Measurements from ENCODE around the gene TRAF3IP1.
A peak's percentile ranks its signal among the peaks of the same experiment; 100 is the strongest.

TRAF3IP1 gene

GRCh38 chr2:238413368-238413767 is 93.0 kb downstream of the TRAF3IP1 start:
- no peak overlapping the region for H3K4me3 ChIP-seq
- peaks cover 4% of the 10 kb centered on the region; the same call in 1 of the 2 replicates for H3K9me3 ChIP-seq
- H3K4me1 ChIP-seq = no peaks in the 10 kb centered on the region
- DNase-seq (ENCODE audit: low spot score in 2 of 2) = no peak
- no peaks in the 10 kb centered on the region for H3K36me3 ChIP-seq (replicated peaks)
- H3K27me3 ChIP-seq (ENCODE audit: low read depth) = no peaks in the 10 kb centered on the region
- in situ Hi-C loops (cut with MboI; ENCODE audit: low sequenced_read_pairs) = no loop called here

GRCh38 chr2:238415036-238415764 is 94.9 kb downstream of the TRAF3IP1 start:
- Histone ChIP-seq H3K36me3 (replicated peaks) (no peaks in the 10 kb centered on the region), H3K27me3 (ENCODE audit: low read depth) (no peaks in the 10 kb centered on the region), H3K4me1 (no peaks in the 10 kb centered on the region), H3K9me3 (peaks cover 4% of the 10 kb centered on the region; the same call in 1 of the 2 replicates), H3K4me3 (no peak overlapping the region)
- DNase-seq (ENCODE audit: low spot score in 2 of 2) = no peak
- in situ Hi-C loops (cut with MboI; ENCODE audit: low sequenced_read_pairs) = no loop called here

GRCh38 chr2:238415893-238416292 is 95.6 kb downstream of the TRAF3IP1 start:
- no peak for DNase-seq (ENCODE audit: low spot score in 2 of 2)
- H3K27me3 ChIP-seq (ENCODE audit: low read depth) = no peaks in the 10 kb centered on the region
- no peaks in the 10 kb centered on the region for H3K4me1 ChIP-seq
- H3K36me3 ChIP-seq (replicated peaks) = no peaks in the 10 kb centered on the region
- H3K4me3 ChIP-seq = no peak overlapping the region
- peaks cover 4% of the 10 kb centered on the region; the same call in 1 of the 2 replicates for H3K9me3 ChIP-seq
- in situ Hi-C loops (cut with MboI; ENCODE audit: low sequenced_read_pairs) = no loop called here

- in situ Hi-C loops (cut with MboI; ENCODE audit: low sequenced_read_pairs) = no loop called here
- no peak for DNase-seq (ENCODE audit: low spot score in 2 of 2)
- no peaks in the 10 kb centered on the region for H3K36me3 ChIP-seq (replicated peaks)
- H3K9me3 ChIP-seq = peaks cover 4% of the 10 kb centered on the region; the same call in 1 of the 2 replicates
- no peaks in the 10 kb centered on the region for H3K4me1 ChIP-seq
- no peak overlapping the region for H3K4me3 ChIP-seq
- no peaks in the 10 kb centered on the region for H3K27me3 ChIP-seq (ENCODE audit: low read depth)
Observed at GRCh38 chr2:238418196-238418998, 98.1 kb downstream of the TRAF3IP1 start.

GRCh38 chr2:238418999-238419546 is 98.8 kb downstream of the TRAF3IP1 start:
- no peaks in the 10 kb centered on the region for H3K27me3 ChIP-seq (ENCODE audit: low read depth)
- in situ Hi-C loops (cut with MboI; ENCODE audit: low sequenced_read_pairs) = no loop called here
- no peak for DNase-seq (ENCODE audit: low spot score in 2 of 2)
- no peaks in the 10 kb centered on the region for H3K4me1 ChIP-seq
- H3K4me3 ChIP-seq = no peak overlapping the region
- H3K36me3 ChIP-seq (replicated peaks) = no peaks in the 10 kb centered on the region
- H3K9me3 ChIP-seq = peaks cover 4% of the 10 kb centered on the region; the same call in 1 of the 2 replicates

GRCh38 chr2:238420442-238420841 is 100.1 kb downstream of the TRAF3IP1 start:
- H3K9me3 ChIP-seq = peaks cover 4% of the 10 kb centered on the region; the same call in 1 of the 2 replicates
- H3K36me3 ChIP-seq (replicated peaks) = no peaks in the 10 kb centered on the region
- H3K27me3 ChIP-seq (ENCODE audit: low read depth) = no peaks in the 10 kb centered on the region
- DNase-seq (ENCODE audit: low spot score in 2 of 2) = no peak
- H3K4me3 ChIP-seq = no peak overlapping the region
- in situ Hi-C loops (cut with MboI; ENCODE audit: low sequenced_read_pairs) = no loop called here
- H3K4me1 ChIP-seq = peaks cover under 1% of the 10 kb centered on the region; the same call in 1 of the 2 replicates

DNA sequence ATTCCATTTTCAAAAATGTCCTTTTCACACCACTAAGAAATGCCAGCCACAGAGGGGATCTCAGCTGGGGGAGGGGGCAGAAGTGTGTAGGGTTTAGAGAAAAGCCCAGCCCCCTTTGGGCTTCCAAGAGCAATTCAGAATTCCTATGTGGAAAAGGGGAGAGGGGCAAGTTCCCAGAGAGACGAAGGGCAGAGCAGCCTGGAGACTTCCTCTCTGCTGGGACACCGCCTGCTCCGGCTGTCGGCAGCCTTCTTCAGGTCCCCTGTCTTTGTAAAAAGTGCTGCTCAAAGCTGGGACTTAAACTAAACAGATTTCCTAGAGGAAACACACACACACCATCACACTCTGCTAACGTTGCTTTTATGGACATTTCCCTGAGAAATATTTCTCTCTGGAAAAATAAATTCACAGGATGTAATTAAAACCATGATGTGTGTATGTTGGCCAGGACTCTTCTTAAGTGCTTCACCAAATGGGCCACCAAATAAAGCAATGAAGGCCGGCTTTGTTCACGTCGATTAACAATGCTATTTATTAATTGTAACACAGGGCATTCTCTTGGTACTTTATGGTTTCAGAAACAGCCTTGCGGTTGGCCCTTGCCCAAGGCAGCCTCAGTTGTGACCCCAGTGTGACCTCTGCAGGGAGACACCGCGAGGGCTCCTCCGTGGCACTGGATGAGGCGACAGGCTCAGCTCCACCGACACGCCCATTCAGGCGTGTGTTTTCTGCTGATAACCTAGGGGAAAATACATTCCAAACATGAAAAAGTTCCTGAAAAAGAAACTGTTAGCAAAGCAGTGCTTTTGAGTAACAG is 100.8 kb downstream of the TRAF3IP1 start:
- H3K4me3 ChIP-seq = no peak overlapping the region
- DNase-seq (ENCODE audit: low spot score in 2 of 2) = no peak
- no peaks in the 10 kb centered on the region for H3K36me3 ChIP-seq (replicated peaks)
- in situ Hi-C loops (cut with MboI; ENCODE audit: low sequenced_read_pairs) = no loop called here
- H3K4me1 ChIP-seq = peaks cover 7% of the 10 kb centered on the region
- no peaks in the 10 kb centered on the region for H3K27me3 ChIP-seq (ENCODE audit: low read depth)
- H3K9me3 ChIP-seq = peaks cover 4% of the 10 kb centered on the region; the same call in 1 of the 2 replicates

- no peaks in the 10 kb centered on the region for H3K36me3 ChIP-seq (replicated peaks)
- in situ Hi-C loops (cut with MboI; ENCODE audit: low sequenced_read_pairs) = no loop called here
- H3K4me1 ChIP-seq = peaks cover 8% of the 10 kb centered on the region
- H3K27me3 ChIP-seq (ENCODE audit: low read depth) = no peaks in the 10 kb centered on the region
- no peaks in the 10 kb centered on the region for H3K9me3 ChIP-seq
- no peak overlapping the region for H3K4me3 ChIP-seq
- no peak for DNase-seq (ENCODE audit: low spot score in 2 of 2)
Observed at GRCh38 chr2:238421695-238422035, 101.3 kb downstream of the TRAF3IP1 start.

DNA sequence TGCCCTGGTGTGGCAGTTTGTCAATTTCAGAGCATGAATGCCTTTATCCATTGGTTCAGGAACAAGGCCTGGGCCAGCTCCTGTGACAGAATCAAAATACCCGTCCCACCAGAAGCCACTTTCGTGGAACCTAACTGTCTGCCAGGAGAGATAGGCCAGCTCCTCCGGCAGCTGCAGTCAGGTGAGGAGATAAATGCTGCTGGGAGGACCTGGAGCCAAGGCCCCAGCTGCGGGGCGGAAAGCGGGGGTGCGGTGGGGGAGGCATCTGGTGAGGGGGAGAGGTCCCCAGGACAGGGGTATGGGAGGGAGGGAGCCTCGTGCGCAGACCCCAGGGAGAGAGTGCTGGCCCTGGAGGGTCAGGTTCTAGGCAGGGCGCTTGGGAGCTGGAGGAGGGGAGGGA is 102.0 kb downstream of the TRAF3IP1 start:
- in situ Hi-C loops (cut with MboI; ENCODE audit: low sequenced_read_pairs) = no loop called here
- Histone ChIP-seq H3K4me1 (peaks cover 8% of the 10 kb centered on the region), H3K36me3 (replicated peaks) (no peaks in the 10 kb centered on the region; the same call in 1 of the 2 replicates), H3K27me3 (ENCODE audit: low read depth) (no peaks in the 10 kb centered on the region), H3K9me3 (no peaks in the 10 kb centered on the region), H3K4me3 (no peak overlapping the region)
- DNase-seq (ENCODE audit: low spot score in 2 of 2) = no peak

DNA sequence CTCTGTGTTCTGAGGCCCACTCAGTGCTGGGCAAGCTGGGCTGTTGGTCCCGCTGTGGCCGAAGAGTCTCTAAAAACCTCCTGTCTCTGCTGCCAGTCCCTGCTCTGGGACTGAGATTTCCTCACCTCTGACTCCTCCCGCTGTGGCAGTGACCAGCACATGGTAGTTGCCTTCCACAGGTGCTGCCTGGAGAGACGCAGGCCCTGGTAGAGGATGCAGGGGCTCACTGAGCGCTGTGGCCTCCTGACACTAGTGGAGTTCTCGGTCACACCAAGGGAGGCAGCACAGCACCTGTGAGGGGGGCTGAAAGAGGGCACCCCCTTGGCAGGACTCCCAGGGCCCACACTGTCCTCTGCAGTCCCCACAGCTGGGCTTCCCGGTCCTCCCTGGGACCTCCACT is 102.6 kb downstream of the TRAF3IP1 start:
- Histone ChIP-seq H3K4me3 (no peak overlapping the region), H3K36me3 (replicated peaks) (no peaks in the 10 kb centered on the region; the same call in 1 of the 2 replicates), H3K27me3 (ENCODE audit: low read depth) (no peaks in the 10 kb centered on the region), H3K4me1 (peaks cover 10% of the 10 kb centered on the region), H3K9me3 (no peaks in the 10 kb centered on the region)
- in situ Hi-C loops (cut with MboI; ENCODE audit: low sequenced_read_pairs) = no loop called here
- DNase-seq (ENCODE audit: low spot score in 2 of 2) = no peak

- no peaks in the 10 kb centered on the region; the same call in 1 of the 2 replicates for H3K36me3 ChIP-seq (replicated peaks)
- no peaks in the 10 kb centered on the region for H3K27me3 ChIP-seq (ENCODE audit: low read depth)
- in situ Hi-C loops (cut with MboI; ENCODE audit: low sequenced_read_pairs) = no loop called here
- H3K9me3 ChIP-seq = no peaks in the 10 kb centered on the region
- no peak overlapping the region for H3K4me3 ChIP-seq
- peaks cover 11% of the 10 kb centered on the region for H3K4me1 ChIP-seq
- no peak for DNase-seq (ENCODE audit: low spot score in 2 of 2)
Observed at GRCh38 chr2:238423561-238424312, 103.4 kb downstream of the TRAF3IP1 start.

DNA sequence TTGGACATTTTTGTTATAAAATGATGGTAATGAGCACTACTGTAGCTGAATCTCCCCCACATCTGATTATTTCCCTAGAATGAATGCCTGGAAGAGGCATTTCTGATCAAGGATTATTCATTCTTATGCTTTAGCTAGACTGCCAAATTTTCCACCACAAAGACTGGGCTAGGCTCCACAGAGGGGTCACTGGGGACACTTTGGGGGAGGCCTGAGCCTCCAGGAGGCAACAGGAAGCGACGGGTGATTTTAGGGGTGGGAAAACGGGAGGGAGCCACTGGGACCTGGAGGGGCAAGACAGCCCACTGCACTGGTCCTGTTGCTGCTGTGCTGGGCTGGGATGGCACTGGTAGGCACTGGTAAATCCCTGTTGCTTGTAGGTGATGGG is 104.0 kb downstream of the TRAF3IP1 start:
- peaks cover 11% of the 10 kb centered on the region for H3K4me1 ChIP-seq
- no peak for DNase-seq (ENCODE audit: low spot score in 2 of 2)
- in situ Hi-C loops (cut with MboI; ENCODE audit: low sequenced_read_pairs) = no loop called here
- H3K27me3 ChIP-seq (ENCODE audit: low read depth) = no peaks in the 10 kb centered on the region
- H3K36me3 ChIP-seq (replicated peaks) = no peaks in the 10 kb centered on the region; the same call in 1 of the 2 replicates
- no peaks in the 10 kb centered on the region for H3K9me3 ChIP-seq
- H3K4me3 ChIP-seq = no peak overlapping the region

DNA sequence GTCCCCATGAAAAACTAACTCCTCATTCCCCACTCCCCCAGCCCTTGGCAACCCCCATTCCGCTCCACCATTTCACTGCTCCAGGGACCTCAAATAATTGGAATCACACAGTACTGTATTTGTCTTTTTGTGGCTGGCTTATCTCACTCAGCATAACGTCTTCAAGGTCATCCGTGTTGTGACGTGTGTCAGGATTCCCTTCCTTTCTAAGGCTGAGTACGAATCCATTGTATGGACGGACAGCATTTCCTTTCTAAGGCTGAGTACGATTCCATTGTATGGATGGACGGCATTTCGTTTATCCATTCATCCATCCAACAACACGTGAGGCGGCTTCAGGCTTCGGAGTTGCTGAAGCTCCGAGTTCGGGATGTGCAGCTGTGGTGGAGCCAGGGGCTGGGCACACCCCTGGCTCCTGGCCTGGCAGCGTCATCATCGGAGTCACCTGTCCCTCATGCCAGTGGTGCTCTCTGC is 105.2 kb downstream of the TRAF3IP1 start:
- no peaks in the 10 kb centered on the region for H3K27me3 ChIP-seq (ENCODE audit: low read depth)
- H3K4me3 ChIP-seq = peak overlapping the region; percentile 82
- in situ Hi-C loops (cut with MboI; ENCODE audit: low sequenced_read_pairs) = no loop called here
- H3K4me1 ChIP-seq = peaks cover 11% of the 10 kb centered on the region
- no peaks in the 10 kb centered on the region; the same call in 1 of the 2 replicates for H3K36me3 ChIP-seq (replicated peaks)
- H3K9me3 ChIP-seq = peaks cover 3% of the 10 kb centered on the region; the same call in 1 of the 2 replicates
- DNase-seq (ENCODE audit: low spot score in 2 of 2) = no peak

Data from HAP-1 (cell line).